Measurements from ENCODE around the gene PRSS38. TPM values are rescaled to one million over a fixed set of nuclear protein-coding genes. Genes with fewer than 3 reads are reported as not detected.
A peak's percentile ranks its signal among the peaks of the same experiment; 100 is the strongest.

The PRSS38 gene
- total RNA-seq, 4 donors from 2014 or later = not detected

- no peak for DNase-seq (ENCODE audit: low spot score in 2 of 2)
- no peak overlapping the region for H3K27ac ChIP-seq
- H3K36me3 ChIP-seq = no peaks in the 10 kb centered on the region
- peaks cover 3% of the 10 kb centered on the region for H3K4me1 ChIP-seq
- no peaks in the 10 kb centered on the region for H3K27me3 ChIP-seq
- no peak overlapping the region for H3K4me3 ChIP-seq
- TF ChIP-seq, protein P1, sequence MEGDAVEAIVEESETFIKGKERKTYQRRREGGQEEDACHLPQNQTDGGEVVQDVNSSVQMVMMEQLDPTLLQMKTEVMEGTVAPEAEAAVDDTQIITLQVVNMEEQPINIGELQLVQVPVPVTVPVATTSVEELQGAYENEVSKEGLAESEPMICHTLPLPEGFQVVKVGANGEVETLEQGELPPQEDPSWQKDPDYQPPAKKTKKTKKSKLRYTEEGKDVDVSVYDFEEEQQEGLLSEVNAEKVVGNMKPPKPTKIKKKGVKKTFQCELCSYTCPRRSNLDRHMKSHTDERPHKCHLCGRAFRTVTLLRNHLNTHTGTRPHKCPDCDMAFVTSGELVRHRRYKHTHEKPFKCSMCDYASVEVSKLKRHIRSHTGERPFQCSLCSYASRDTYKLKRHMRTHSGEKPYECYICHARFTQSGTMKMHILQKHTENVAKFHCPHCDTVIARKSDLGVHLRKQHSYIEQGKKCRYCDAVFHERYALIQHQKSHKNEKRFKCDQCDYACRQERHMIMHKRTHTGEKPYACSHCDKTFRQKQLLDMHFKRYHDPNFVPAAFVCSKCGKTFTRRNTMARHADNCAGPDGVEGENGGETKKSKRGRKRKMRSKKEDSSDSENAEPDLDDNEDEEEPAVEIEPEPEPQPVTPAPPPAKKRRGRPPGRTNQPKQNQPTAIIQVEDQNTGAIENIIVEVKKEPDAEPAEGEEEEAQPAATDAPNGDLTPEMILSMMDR (IDR thresholded peaks at IDR 0.05) = no peak
- TF ChIP-seq POLR2AphosphoS5 (IDR thresholded peaks at IDR 0.05) (no peak), EP300 (IDR thresholded peaks at IDR 0.05) (no peak), POLR2A (IDR thresholded peaks at IDR 0.05) (no peak)
- H3K9me3 ChIP-seq = no peaks in the 10 kb centered on the region
Observed at GRCh38 chr1:227803933-227804332, 11.5 kb upstream of the PRSS38 start.

DNA sequence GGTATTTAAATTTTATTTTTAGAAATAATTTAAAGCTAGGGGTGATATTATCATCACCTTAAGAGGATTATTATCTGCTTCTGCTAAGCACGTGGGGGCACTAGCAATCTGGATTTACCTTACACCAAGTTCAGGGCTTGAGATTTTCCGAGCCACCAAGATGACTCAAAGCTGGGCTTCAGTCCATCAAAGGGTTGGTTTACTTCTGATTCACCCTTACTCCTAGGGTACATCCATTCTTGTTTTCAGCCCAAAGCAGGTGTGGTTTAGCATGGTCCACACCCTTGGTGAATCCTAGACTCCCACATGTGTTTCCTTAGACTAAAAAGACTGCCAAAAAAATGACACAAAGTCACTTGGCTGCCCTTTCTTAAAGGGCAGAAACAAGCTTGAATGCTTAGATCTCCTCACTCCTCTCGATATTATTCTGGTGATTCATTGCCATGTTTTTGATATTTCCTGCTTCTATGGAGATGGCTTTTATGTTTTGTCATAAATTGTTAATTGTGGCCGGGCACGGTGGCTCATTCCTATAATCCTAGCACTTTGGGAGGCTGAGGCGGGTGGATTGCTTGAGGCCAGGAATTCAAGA is 9.8 kb upstream of the PRSS38 start:
- TF ChIP-seq EP300 (IDR thresholded peaks at IDR 0.05) = no peak
- peak in 1 of 3 donors; percentile 51 for TF ChIP-seq POLR2AphosphoS5 (IDR thresholded peaks at IDR 0.05)
- DNase-seq (ENCODE audit: low spot score in 2 of 2) = no peak
- H3K27me3 ChIP-seq = no peaks in the 10 kb centered on the region
- no peaks in the 10 kb centered on the region for H3K9me3 ChIP-seq
- peaks cover 3% of the 10 kb centered on the region for H3K4me1 ChIP-seq
- no peak overlapping the region for H3K27ac ChIP-seq
- 34% methylated on average over 6 of the region's 6 CpGs for WGBS
- H3K36me3 ChIP-seq = no peaks in the 10 kb centered on the region
- H3K4me3 ChIP-seq = no peak overlapping the region

DNA sequence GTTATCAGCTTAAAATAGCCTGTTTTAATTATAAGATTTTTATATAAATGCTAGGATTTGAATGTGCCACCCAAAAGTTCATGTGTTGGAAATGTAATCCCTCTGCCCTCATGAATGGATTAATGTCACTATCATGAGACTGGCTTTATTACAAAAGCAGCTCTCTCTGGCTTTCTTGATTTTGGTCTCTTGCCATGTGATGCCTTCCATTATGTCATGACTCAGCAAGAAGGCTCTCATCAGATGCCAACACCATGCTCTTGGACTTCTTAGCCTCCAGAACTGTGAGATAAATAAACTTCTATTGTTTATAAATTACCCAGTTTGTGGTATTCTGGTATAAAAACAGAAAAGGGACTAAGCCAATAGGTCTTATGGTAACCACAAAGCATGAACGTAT is 6.9 kb upstream of the PRSS38 start:
- Histone ChIP-seq H3K36me3 (no peaks in the 10 kb centered on the region), H3K27me3 (no peaks in the 10 kb centered on the region), H3K4me1 (peaks cover 3% of the 10 kb centered on the region), H3K27ac (no peak overlapping the region), H3K9me3 (no peaks in the 10 kb centered on the region), H3K4me3 (no peak overlapping the region)
- no peak for DNase-seq (ENCODE audit: low spot score in 2 of 2)
- TF ChIP-seq POLR2A (IDR thresholded peaks at IDR 0.05) (no peak), EP300 (IDR thresholded peaks at IDR 0.05) (no peak), POLR2AphosphoS5 (IDR thresholded peaks at IDR 0.05) (no peak)
- TF ChIP-seq, protein P1 (IDR thresholded peaks at IDR 0.05) = no peak
- 61% methylated on average over 1 of the region's 1 CpG for WGBS

DNA sequence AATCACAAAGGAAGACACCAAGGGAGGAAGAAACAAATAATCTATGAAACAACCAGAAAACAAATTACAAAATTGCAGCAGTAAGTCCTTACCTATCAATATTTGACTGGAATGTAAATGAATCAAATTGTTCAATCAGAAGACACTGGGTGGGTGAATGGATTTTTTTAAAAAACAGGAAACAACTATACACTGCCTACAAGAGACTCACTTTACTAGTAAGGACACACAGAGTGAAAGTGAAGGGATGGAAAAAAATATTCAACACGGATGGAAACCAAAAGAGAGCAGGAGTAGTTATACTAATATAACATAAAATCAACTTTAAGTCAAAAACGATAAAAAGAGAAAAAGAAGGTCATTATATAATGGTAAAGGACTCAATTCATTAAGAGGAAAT is 6.4 kb upstream of the PRSS38 start:
- TF ChIP-seq POLR2AphosphoS5 (IDR thresholded peaks at IDR 0.05) (no peak), POLR2A (IDR thresholded peaks at IDR 0.05) (no peak), EP300 (IDR thresholded peaks at IDR 0.05) (no peak)
- TF ChIP-seq, protein P1 (IDR thresholded peaks at IDR 0.05) = no peak
- no peak for DNase-seq (ENCODE audit: low spot score in 2 of 2)
- Histone ChIP-seq H3K27me3 (no peaks in the 10 kb centered on the region), H3K4me1 (peaks cover 3% of the 10 kb centered on the region), H3K9me3 (peaks cover 2% of the 10 kb centered on the region), H3K27ac (no peak overlapping the region), H3K4me3 (no peak overlapping the region), H3K36me3 (no peaks in the 10 kb centered on the region)
- 93% methylated on average over 2 of the region's 2 CpGs for WGBS

GRCh38 chr1:227813962-227814361 is 1.5 kb upstream of the PRSS38 start:
- peaks cover 3% of the 10 kb centered on the region for H3K9me3 ChIP-seq
- H3K4me3 ChIP-seq = no peak overlapping the region
- no peaks in the 10 kb centered on the region for H3K27me3 ChIP-seq
- WGBS = 95% methylated on average over 2 of the region's 2 CpGs
- H3K27ac ChIP-seq = no peak overlapping the region
- no peaks in the 10 kb centered on the region for H3K36me3 ChIP-seq
- TF ChIP-seq POLR2AphosphoS5 (IDR thresholded peaks at IDR 0.05) (no peak), POLR2A (IDR thresholded peaks at IDR 0.05) (no peak), EP300 (IDR thresholded peaks at IDR 0.05) (no peak)
- TF ChIP-seq, protein P1 (IDR thresholded peaks at IDR 0.05) = no peak
- no peaks in the 10 kb centered on the region for H3K4me1 ChIP-seq
- DNase-seq (ENCODE audit: low spot score in 2 of 2) = no peak
